Natural killer cell treated with Interleukin-12 subunit alpha and Interleukin-12 subunit beta and Interleukin-15 and Interleukin-18, amount 100 ng/mL, for 72 hours (primary cell): Measurements from ENCODE around the gene RAB10. TPM values are rescaled to one million over a fixed set of nuclear protein-coding genes. Genes with fewer than 3 reads are reported as not detected.
"Not testable (repeated sequence)": the region's sequence is repeated elsewhere in the genome, so short reads cannot be mapped to it uniquely, and the experiment has no call there.

ENCODE experiments used
- ATAC-seq, 2 donors: fragments of 150-1000 bp; cut with Tn5 transposase in 1 of 2; sonication (Bioruptor Pico), chemical (Tn5 transposase) in 1 of 2; 2 replicates each; pipeline ENCODE4 v1.10.0; 2021
- DNase-seq: peaks from one replicate; pipeline ENCODE4 v3.0.0; 2022; ENCODE audit warnings: low spot score
- H3K27ac Mint-ChIP-seq, 2 donors: 1 replicate in 1 of 2; 2 replicates in 1 of 2; pipeline ENCODE4 v1.8.0; 2022; ENCODE audit warnings: mixed read lengths in 2 of 2, mild to moderate bottlenecking in 1 of 2, moderate library complexity in 1 of 2
- H3K27me3 Mint-ChIP-seq, 2 donors: 1 replicate in 1 of 2; 2 replicates in 1 of 2; pipeline ENCODE4 v1.8.0; 2022; ENCODE audit warnings: mixed read lengths in 2 of 2
- H3K36me3 Mint-ChIP-seq: one replicate; pipeline ENCODE4 v1.8.0; 2022; ENCODE audit warnings: mixed read lengths
- H3K4me1 Mint-ChIP-seq, 2 donors: 1 replicate in 1 of 2; 2 replicates in 1 of 2; pipeline ENCODE4 v1.8.0; 2022; ENCODE audit warnings: low read depth in 2 of 2, mixed read lengths in 2 of 2, mild to moderate bottlenecking in 1 of 2
- H3K4me3 Mint-ChIP-seq: one replicate; pipeline ENCODE4 v1.8.0; 2022; ENCODE audit warnings: mixed read lengths
- H3K9me3 Mint-ChIP-seq: 2 replicates; pipeline ENCODE4 v1.8.0; 2022; ENCODE audit warnings: mixed read lengths
- total RNA-seq, 2 donors: library from RNA; stranded (reverse); gene quantifications; one replicate each; pipeline ENCODE4 v1.2.3, GENCODE V29; 2022

Gene RAB10
- total RNA-seq, 2 donors from 2014 or later: 92.2 to 126 TPM

DNA sequence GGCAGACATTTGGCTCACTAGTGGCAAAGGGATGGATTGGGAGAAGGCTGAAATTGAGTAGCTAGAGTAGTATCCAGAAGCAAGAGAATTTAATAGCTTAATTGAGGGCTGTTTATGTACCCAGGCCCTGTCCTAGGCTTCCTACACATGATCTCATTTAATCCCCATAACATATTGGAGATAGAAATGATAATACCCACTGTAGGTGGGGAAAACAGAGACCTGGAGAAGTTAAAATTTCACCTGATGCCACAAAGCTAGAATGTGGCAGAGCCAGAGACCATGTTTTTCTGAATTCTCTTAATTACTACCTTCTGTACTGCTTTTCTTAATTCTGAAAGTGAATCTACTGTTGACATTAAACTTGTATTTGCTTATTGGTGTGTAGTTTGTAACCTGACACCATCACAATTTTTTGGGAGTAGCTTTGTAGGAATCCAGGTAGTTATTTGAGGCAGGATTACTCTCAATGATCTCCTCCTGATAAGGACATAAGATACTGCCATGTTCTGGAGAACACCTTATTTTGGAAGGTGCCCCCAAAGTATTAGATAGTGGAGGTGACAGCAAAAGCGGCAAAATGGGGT lies 42.2 kb downstream of the RAB10 start:
- peaks cover 2% of the 10 kb centered on the region for H3K9me3 Mint-ChIP-seq
- H3K4me3 Mint-ChIP-seq: no peak overlapping the region
- peaks cover 35 to 43% of the 10 kb centered on the region in 2 donors for H3K4me1 Mint-ChIP-seq
- H3K27ac Mint-ChIP-seq: no peak overlapping the region
- H3K27me3 Mint-ChIP-seq: no peaks in the 10 kb centered on the region
- DNase-seq (no peak), ATAC-seq (no peak)
- peaks cover 13% of the 10 kb centered on the region for H3K36me3 Mint-ChIP-seq

DNA sequence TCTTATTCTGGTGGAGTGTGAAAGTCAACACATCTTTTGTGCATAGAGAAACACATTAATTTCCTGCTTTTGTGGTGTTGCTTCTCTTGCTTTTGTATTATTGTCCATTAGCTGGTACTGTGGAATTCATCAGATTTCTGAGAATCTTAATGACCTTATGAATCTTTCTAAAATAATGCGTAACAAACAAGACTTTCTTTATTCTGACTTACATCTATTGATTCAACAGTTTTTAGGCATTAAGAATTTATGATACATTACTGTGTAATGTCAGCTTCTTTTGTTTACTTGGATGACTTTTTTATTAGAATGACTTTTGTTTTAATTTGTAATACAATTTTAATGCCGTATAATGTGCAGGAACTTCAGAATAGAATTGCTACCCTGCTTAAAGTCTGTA lies 43.4 kb downstream of the RAB10 start:
- DNase-seq (no peak), ATAC-seq (no peak)
- peaks cover 5% of the 10 kb centered on the region for H3K9me3 Mint-ChIP-seq
- H3K27me3 Mint-ChIP-seq: no peaks in the 10 kb centered on the region
- peaks cover 20% of the 10 kb centered on the region for H3K36me3 Mint-ChIP-seq
- no peak overlapping the region for H3K27ac Mint-ChIP-seq
- peaks cover 37 to 46% of the 10 kb centered on the region in 2 donors for H3K4me1 Mint-ChIP-seq
- no peak overlapping the region for H3K4me3 Mint-ChIP-seq

DNA sequence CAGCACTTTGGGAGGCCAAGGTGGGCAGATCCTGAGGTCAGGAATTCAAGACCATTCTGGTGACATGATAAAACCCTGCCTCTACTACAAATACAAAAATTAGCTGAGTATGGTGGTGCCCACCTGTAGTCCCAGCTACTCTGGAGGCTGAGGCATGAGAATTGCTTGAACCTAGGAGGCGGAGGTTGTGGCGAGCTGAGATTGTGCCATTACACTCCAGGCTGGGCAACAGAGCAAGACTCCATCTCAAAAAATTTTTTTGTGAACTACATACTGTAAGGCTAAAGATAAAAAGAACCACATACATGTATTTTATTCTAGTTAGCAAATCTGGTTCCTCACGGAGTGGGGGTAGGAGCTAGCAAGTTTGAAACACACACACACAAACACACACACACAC lies 45.1 kb downstream of the RAB10 start:
- no peak overlapping the region for H3K27ac Mint-ChIP-seq

DNA sequence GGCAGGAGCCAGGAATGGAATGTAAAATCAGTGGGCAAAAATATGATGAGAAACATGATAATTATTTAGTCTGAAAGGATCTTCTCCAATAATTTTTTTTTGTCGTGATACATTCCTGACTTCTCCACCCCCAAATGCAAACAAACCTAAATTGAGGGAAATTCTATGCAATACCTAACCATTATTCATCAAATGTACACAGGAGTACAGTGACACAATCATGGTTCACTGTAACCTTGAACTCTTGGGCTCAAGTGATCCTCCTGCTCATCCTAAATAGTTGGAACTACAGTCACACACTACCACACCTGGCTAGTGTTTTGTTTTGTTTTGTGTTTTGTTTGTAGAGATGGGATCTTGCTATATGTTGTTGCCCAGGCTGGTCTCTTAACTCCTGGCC lies 46.5 kb downstream of the RAB10 start:
- Mint-ChIP-seq H3K4me1 (peaks cover 33 to 39% of the 10 kb centered on the region in 2 donors), H3K27ac (no peak overlapping the region), H3K27me3 (no peaks in the 10 kb centered on the region), H3K36me3 (peaks cover 27% of the 10 kb centered on the region), H3K9me3 (peaks cover 5% of the 10 kb centered on the region), H3K4me3 (no peak overlapping the region)
- ATAC-seq (no peak), DNase-seq (no peak)

More for the DNA sequence above, 45.1 kb downstream of the RAB10 start:
- H3K27me3 Mint-ChIP-seq: no peaks in the 10 kb centered on the region
- DNase-seq (no peak), ATAC-seq (no peak)
- no peak overlapping the region for H3K4me3 Mint-ChIP-seq
- peaks cover 24% of the 10 kb centered on the region for H3K36me3 Mint-ChIP-seq
- H3K4me1 Mint-ChIP-seq: peaks cover 28 to 35% of the 10 kb centered on the region in 2 donors
- H3K9me3 Mint-ChIP-seq: peaks cover 5% of the 10 kb centered on the region

DNA sequence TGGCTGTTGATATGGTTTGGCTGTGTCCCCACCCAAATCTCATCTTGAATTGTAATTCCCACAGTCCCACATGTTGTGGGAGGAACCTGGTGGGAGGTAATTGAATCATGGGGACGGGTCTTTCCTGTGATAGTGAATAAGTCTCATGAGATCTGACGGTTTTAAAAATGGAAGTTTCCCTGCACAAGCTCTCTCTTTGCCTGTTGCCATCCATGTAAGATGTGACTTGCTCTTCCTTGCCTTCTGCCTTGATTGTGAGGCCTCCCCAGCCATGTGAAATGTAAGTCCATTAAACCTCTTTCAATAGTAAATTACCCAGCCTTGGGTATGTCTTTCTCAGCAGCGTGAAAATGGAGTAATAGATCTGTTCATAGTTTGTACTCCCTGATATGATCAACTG lies 47.0 kb downstream of the RAB10 start:
- not testable (repeated sequence) for DNase-seq, H3K27ac Mint-ChIP-seq, ATAC-seq, H3K9me3 Mint-ChIP-seq, H3K4me3 Mint-ChIP-seq, H3K27me3 Mint-ChIP-seq
- peaks cover 29 to 38% of the 10 kb centered on the region in 2 donors for H3K4me1 Mint-ChIP-seq
- peaks cover 27% of the 10 kb centered on the region for H3K36me3 Mint-ChIP-seq

GRCh38 chr2:26081556-26081955 lies 47.7 kb downstream of the RAB10 start:
- Mint-ChIP-seq H3K4me1 (peaks cover 35 to 44% of the 10 kb centered on the region in 2 donors), H3K27ac (no peak overlapping the region), H3K9me3 (peaks cover 5% of the 10 kb centered on the region), H3K4me3 (no peak overlapping the region), H3K36me3 (peaks cover 27% of the 10 kb centered on the region), H3K27me3 (no peaks in the 10 kb centered on the region)
- DNase-seq (no peak), ATAC-seq (no peak)

- Mint-ChIP-seq H3K36me3 (peaks cover 14% of the 10 kb centered on the region), H3K27ac (peak overlapping the region; percentile 69 to 84), H3K27me3 (no peaks in the 10 kb centered on the region), H3K4me3 (peak overlapping the region; percentile 51), H3K4me1 (peaks cover 47 to 55% of the 10 kb centered on the region in 2 donors), H3K9me3 (peaks cover 1% of the 10 kb centered on the region)
- peak; percentile 91 to 93 for ATAC-seq
- DNase-seq: no peak
Measured at GRCh38 chr2:26086155-26086637, 52.3 kb downstream of the RAB10 start.

- H3K4me1 Mint-ChIP-seq: peaks cover 51 to 59% of the 10 kb centered on the region in 2 donors
Measured at GRCh38 chr2:26086779-26087178, 52.9 kb downstream of the RAB10 start.

GRCh38 chr2:26088038-26088643 lies 54.3 kb downstream of the RAB10 start:
- H3K4me1 Mint-ChIP-seq: peaks cover 61 to 70% of the 10 kb centered on the region in 2 donors
- ATAC-seq (peak in 1 of 2 donors; percentile 55), DNase-seq (no peak)
- no peaks in the 10 kb centered on the region for H3K27me3 Mint-ChIP-seq
- H3K27ac Mint-ChIP-seq: no peak overlapping the region
- H3K9me3 Mint-ChIP-seq: no peaks in the 10 kb centered on the region
- H3K4me3 Mint-ChIP-seq: no peak overlapping the region
- peaks cover 6% of the 10 kb centered on the region for H3K36me3 Mint-ChIP-seq

More at GRCh38 chr2:26086779-26087178, 52.9 kb downstream of the RAB10 start:
- H3K27ac Mint-ChIP-seq: peak overlapping the region; percentile 69 to 84
- DNase-seq (no peak), ATAC-seq (peak in 1 of 2 donors; percentile 26)
- peak overlapping the region; percentile 51 for H3K4me3 Mint-ChIP-seq
- H3K27me3 Mint-ChIP-seq: no peaks in the 10 kb centered on the region
- H3K9me3 Mint-ChIP-seq: no peaks in the 10 kb centered on the region
- peaks cover 10% of the 10 kb centered on the region for H3K36me3 Mint-ChIP-seq

- not testable (repeated sequence) for H3K27ac Mint-ChIP-seq, H3K9me3 Mint-ChIP-seq, H3K4me3 Mint-ChIP-seq, H3K27me3 Mint-ChIP-seq, ATAC-seq, DNase-seq, H3K36me3 Mint-ChIP-seq
- H3K4me1 Mint-ChIP-seq: peaks cover 59 to 69% of the 10 kb centered on the region in 2 donors
Measured at GRCh38 chr2:26088931-26089330, 55.0 kb downstream of the RAB10 start.

- Mint-ChIP-seq H3K4me1 (peaks cover 55 to 65% of the 10 kb centered on the region in 2 donors), H3K9me3 (no peaks in the 10 kb centered on the region), H3K27me3 (no peaks in the 10 kb centered on the region), H3K27ac (no peak overlapping the region), H3K36me3 (no peaks in the 10 kb centered on the region), H3K4me3 (no peak overlapping the region)
- no peak for DNase-seq
- ATAC-seq: no peak
Measured at GRCh38 chr2:26089337-26089736, 55.5 kb downstream of the RAB10 start.

DNA sequence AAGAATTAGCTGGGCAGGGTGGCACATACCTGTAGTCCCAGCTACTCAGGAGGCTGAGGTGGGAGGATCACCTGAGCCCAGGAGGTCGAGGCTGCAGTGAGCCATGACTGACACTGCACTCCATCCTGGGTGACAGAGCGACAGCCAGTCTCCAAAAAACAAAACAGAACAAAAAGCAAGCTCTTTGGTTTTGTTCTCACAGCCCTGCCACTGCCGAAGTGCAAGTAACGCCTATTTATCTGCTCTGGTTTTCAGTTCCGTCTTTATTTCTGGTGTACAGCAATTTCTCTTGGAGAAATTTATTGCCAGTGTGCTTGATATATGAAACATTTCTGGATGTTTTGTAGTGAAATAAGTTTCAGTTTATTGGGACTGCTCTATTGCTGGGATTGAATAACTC lies 61.9 kb downstream of the RAB10 start:
- no peaks in the 10 kb centered on the region for H3K36me3 Mint-ChIP-seq
- peak overlapping the region in 1 of 2 donors; percentile 34 for H3K27ac Mint-ChIP-seq

DNA sequence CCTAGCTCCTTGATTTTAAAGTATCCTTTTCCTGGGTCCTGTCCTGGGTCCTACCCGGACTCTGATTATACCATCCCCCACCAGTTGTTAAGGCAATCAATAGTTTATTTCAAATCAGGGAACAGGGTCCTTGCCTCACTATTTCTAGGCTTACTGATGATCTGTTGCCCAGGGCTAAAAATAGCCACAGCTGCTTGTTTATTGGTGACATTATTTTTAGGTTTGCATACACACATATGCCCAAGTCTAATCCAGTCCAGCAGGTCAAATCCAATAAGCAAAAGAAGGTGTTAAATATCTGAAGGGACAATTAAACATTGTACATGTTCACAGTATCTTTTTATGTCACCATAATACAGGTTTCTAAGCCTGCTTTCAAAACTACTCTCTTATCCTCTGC lies 66.0 kb downstream of the RAB10 start:
- Mint-ChIP-seq H3K36me3 (peaks cover 8% of the 10 kb centered on the region), H3K27me3 (no peaks in the 10 kb centered on the region)
- DNase-seq: no peak

More for the DNA sequence above, 61.9 kb downstream of the RAB10 start:
- Mint-ChIP-seq H3K9me3 (no peaks in the 10 kb centered on the region), H3K4me1 (peaks cover 30 to 42% of the 10 kb centered on the region in 2 donors), H3K27me3 (no peaks in the 10 kb centered on the region), H3K4me3 (no peak overlapping the region)
- ATAC-seq: no peak
- DNase-seq: no peak

GRCh38 chr2:26100384-26100783 lies 66.5 kb downstream of the RAB10 start:
- no peak for ATAC-seq
- Mint-ChIP-seq H3K36me3 (peaks cover 8% of the 10 kb centered on the region), H3K4me1 (peaks cover 14 to 48% of the 10 kb centered on the region in 2 donors), H3K9me3 (no peaks in the 10 kb centered on the region), H3K27ac (no peak overlapping the region), H3K4me3 (no peak overlapping the region), H3K27me3 (no peaks in the 10 kb centered on the region)
- DNase-seq: no peak

More for the DNA sequence above, 66.0 kb downstream of the RAB10 start:
- no peak overlapping the region for H3K27ac Mint-ChIP-seq
- H3K4me1 Mint-ChIP-seq: peaks cover 14 to 45% of the 10 kb centered on the region in 2 donors
- no peak for ATAC-seq
- H3K9me3 Mint-ChIP-seq: no peaks in the 10 kb centered on the region
- H3K4me3 Mint-ChIP-seq: no peak overlapping the region
